OCI-LY7 (cell line): ENCODE results near the gene GPR15. TPM values are rescaled to one million over a fixed set of nuclear protein-coding genes. Genes with fewer than 3 reads are reported as not detected.

ENCODE experiments used
- BruUV-seq: library from RNA; stranded (reverse); fragments of 400-500 nt; replicated peaks from 2 replicates; lab custom pipeline; 2021; lab: Mats Ljungman, UMichigan
- CTCF ChIA-PET: fragments of 300-600 bp; sonication (Branson Sonifier 250); formaldehyde crosslinking; loops from one replicate; lab custom pipeline; 2022; ENCODE audit warnings: antibody characterized with exemption; ENCODE audit not compliant: unreplicated experiment; lab: Charles Lee
- POLR2A ChIA-PET: fragments of 300-600 bp; sonication (Branson Sonifier 250); formaldehyde crosslinking; loops from one replicate; lab custom pipeline; 2022; ENCODE audit warnings: antibody characterized with exemption; lab: Charles Lee
- DNase-seq: peaks from one replicate; pipeline ENCODE4 v3.0.0-alpha.2; 2015; ENCODE audit warnings: low spot score
- H2AFZ ChIP-seq: fragments of 200-600 bp; sonication (generic), shearing (Covaris generic); 2 replicates; pipeline ENCODE4 v1.6.1; 2014; ENCODE audit warnings: mild to moderate bottlenecking, antibody characterized with exemption, low read length, moderate library complexity
- H3K27ac ChIP-seq: fragments of 200-600 bp; sonication (generic); 2 replicates; pipeline ENCODE4 v1.5.1; 2014; ENCODE audit warnings: mixed run types, low read depth, mild to moderate bottlenecking, moderate library complexity, low read length, inconsistent platforms; ENCODE audit not compliant: poor library complexity, severe bottlenecking
- H3K36me3 ChIP-seq: fragments of 200-600 bp; sonication (generic); 2 replicates; pipeline ENCODE4 v1.6.1; 2014; ENCODE audit warnings: mild to moderate bottlenecking, antibody characterized with exemption, low read length, moderate library complexity, mixed read lengths; ENCODE audit not compliant: insufficient read depth
- H3K4me1 ChIP-seq: fragments of 200-600 bp; sonication (generic); 2 replicates; pipeline ENCODE4 v1.5.1; 2014; ENCODE audit warnings: mild to moderate bottlenecking, low read length; ENCODE audit not compliant: insufficient read depth, poor library complexity, severe bottlenecking
- H3K4me2 ChIP-seq: fragments of 200-600 bp; sonication (generic); 2 replicates; pipeline ENCODE4 v1.6.1; 2014; ENCODE audit warnings: mild to moderate bottlenecking, low read length
- H3K4me3 ChIP-seq: fragments of 200-600 bp; sonication (generic); 2 replicates; pipeline ENCODE4 v1.5.1; 2014; ENCODE audit warnings: mild to moderate bottlenecking, low read depth, low read length; ENCODE audit not compliant: poor library complexity, severe bottlenecking
- H3K79me2 ChIP-seq: fragments of 200-600 bp; sonication (generic); 2 replicates; pipeline ENCODE4 v1.6.1; 2016; ENCODE audit warnings: low read depth, mild to moderate bottlenecking, low read length, moderate library complexity, mixed read lengths; ENCODE audit not compliant: insufficient read depth
- H3K9me2 ChIP-seq: fragments of 200-600 bp; sonication (generic); 2 replicates; pipeline ENCODE4 v1.6.1; 2016; ENCODE audit warnings: mild to moderate bottlenecking, low read length, mixed read lengths; ENCODE audit not compliant: insufficient read depth
- H3K9me3 ChIP-seq: fragments of 200-600 bp; sonication (generic); 2 replicates; pipeline ENCODE4 v1.6.1; 2014; ENCODE audit warnings: mild to moderate bottlenecking, mixed run types, low read length, mixed read lengths
- H4K20me1 ChIP-seq: fragments of 200-600 bp; sonication (generic); 2 replicates; pipeline ENCODE4 v1.6.1; 2014; ENCODE audit warnings: mild to moderate bottlenecking, antibody characterized with exemption, low read length, moderate library complexity, mixed read lengths; ENCODE audit not compliant: insufficient read depth
- EZH2phosphoT487 ChIP-seq: fragments of 200-600 bp; sonication (generic); IDR thresholded peaks from 2 replicates; pipeline ENCODE4 v1.6.1; 2018; ENCODE audit warnings: low read depth, borderline replicate concordance, mild to moderate bottlenecking, mixed run types, antibody characterized with exemption, low read length, moderate library complexity, mixed read lengths
- intact Hi-C: fragments of 100-400 bp; cut with micrococcal nuclease; formaldehyde crosslinking; loops from one replicate; pipeline ENCODE4 v1.10.0; 2022; ENCODE audit not compliant: unreplicated experiment
- total RNA-seq, 2 experiments: library from RNA; depleted of rRNA in 1 of 2; stranded (reverse); fragments of >200 nt in 1 of 2; shearing (Covaris generic) in 1 of 2; gene quantifications; 2 replicates each; pipeline ENCODE4 v1.2.3, GENCODE V29; 2014 to 2022
- TF ChIP-seq, protein P1 (sequence below): fragments of 200-600 bp; sonication (generic); conservative IDR thresholded peaks from 2 replicates; pipeline ENCODE4 v1.5.1; 2014; ENCODE audit warnings: mild to moderate bottlenecking, antibody characterized with exemption, low read length, moderate library complexity, mixed read lengths

Gene GPR15
- total RNA-seq, 2 experiments from 2014 or later: 29.8 to 32.0 TPM

- intact Hi-C loops: no loop called here
- no peak for DNase-seq
- POLR2A ChIA-PET: interaction anchor here (0.5 to 19.7 kb wide), 14 partner anchors 8 to 285 kb away, joined by 3 to 296 read pairs (median 4); partner anchors contain the start of gene GPR15
- CTCF ChIA-PET: interaction anchor here (2.3 kb wide), 1 partner anchor 29 kb away, joined by 9 read pairs; no protein-coding TSS in a partner anchor
- peak overlapping the region; percentile 84; the same call in 1 of the 2 replicates for H2AFZ ChIP-seq
- BruUV-seq: no TSS peak
- no peaks in the 10 kb centered on the region for H3K9me3 ChIP-seq
- H4K20me1 ChIP-seq: no peaks in the 10 kb centered on the region
- H3K4me2 ChIP-seq: peak overlapping the region; percentile 61
- no peaks in the 10 kb centered on the region for H3K9me2 ChIP-seq
- H3K4me3 ChIP-seq: no peak overlapping the region
- TF ChIP-seq, protein P1, sequence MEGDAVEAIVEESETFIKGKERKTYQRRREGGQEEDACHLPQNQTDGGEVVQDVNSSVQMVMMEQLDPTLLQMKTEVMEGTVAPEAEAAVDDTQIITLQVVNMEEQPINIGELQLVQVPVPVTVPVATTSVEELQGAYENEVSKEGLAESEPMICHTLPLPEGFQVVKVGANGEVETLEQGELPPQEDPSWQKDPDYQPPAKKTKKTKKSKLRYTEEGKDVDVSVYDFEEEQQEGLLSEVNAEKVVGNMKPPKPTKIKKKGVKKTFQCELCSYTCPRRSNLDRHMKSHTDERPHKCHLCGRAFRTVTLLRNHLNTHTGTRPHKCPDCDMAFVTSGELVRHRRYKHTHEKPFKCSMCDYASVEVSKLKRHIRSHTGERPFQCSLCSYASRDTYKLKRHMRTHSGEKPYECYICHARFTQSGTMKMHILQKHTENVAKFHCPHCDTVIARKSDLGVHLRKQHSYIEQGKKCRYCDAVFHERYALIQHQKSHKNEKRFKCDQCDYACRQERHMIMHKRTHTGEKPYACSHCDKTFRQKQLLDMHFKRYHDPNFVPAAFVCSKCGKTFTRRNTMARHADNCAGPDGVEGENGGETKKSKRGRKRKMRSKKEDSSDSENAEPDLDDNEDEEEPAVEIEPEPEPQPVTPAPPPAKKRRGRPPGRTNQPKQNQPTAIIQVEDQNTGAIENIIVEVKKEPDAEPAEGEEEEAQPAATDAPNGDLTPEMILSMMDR: no peak
- no peak for TF ChIP-seq EZH2phosphoT487
- peak overlapping the region; percentile 86 for H3K27ac ChIP-seq
- H3K36me3 ChIP-seq: no peaks in the 10 kb centered on the region
- peaks cover 62% of the 10 kb centered on the region for H3K4me1 ChIP-seq
- H3K79me2 ChIP-seq: no peaks in the 10 kb centered on the region
Measured at GRCh38 chr3:98565843-98566242, 34.1 kb downstream of the GPR15 start.

- H3K36me3 ChIP-seq: no peaks in the 10 kb centered on the region
- TF ChIP-seq, protein P1: no peak
- no peak for TF ChIP-seq EZH2phosphoT487
- ChIA-PET POLR2A (interaction anchor here (0.6 to 19.7 kb wide), 2 partner anchors 21 to 33 kb away, joined by 4 to 296 read pairs; partner anchors contain the start of gene GPR15), CTCF (no interaction called here)
- no peak overlapping the region for H3K27ac ChIP-seq
- no peak overlapping the region for H3K4me3 ChIP-seq
- BruUV-seq: no TSS peak
- 0 out of 2 replicates have a peak overlapping the region, but pooled peaks have one; percentile 8 for H3K4me2 ChIP-seq
- H3K9me2 ChIP-seq: no peaks in the 10 kb centered on the region
- no peaks in the 10 kb centered on the region for H4K20me1 ChIP-seq
- H3K9me3 ChIP-seq: no peaks in the 10 kb centered on the region
- no peak for DNase-seq
- H3K79me2 ChIP-seq: no peaks in the 10 kb centered on the region
- peak overlapping the region; percentile 80; the same call in 1 of the 2 replicates for H2AFZ ChIP-seq
- intact Hi-C loops: no loop called here
- peaks cover 52% of the 10 kb centered on the region for H3K4me1 ChIP-seq
Measured at GRCh38 chr3:98567666-98568270, 36.0 kb downstream of the GPR15 start.

GRCh38 chr3:98568402-98568801 lies 36.6 kb downstream of the GPR15 start:
- peaks cover 52% of the 10 kb centered on the region for H3K4me1 ChIP-seq
- POLR2A ChIA-PET: interaction anchor here (0.6 kb wide), 1 partner anchor 21 kb away, joined by 4 read pairs; no protein-coding TSS in a partner anchor
- H3K9me2 ChIP-seq: no peaks in the 10 kb centered on the region
- H3K36me3 ChIP-seq: no peaks in the 10 kb centered on the region
- no peak overlapping the region for H3K4me3 ChIP-seq
- BruUV-seq: no TSS peak
- no peak overlapping the region for H3K4me2 ChIP-seq
- DNase-seq: no peak
- CTCF ChIA-PET: no interaction called here
- TF ChIP-seq, protein P1: no peak
- TF ChIP-seq EZH2phosphoT487: no peak
- H2AFZ ChIP-seq: peak overlapping the region; percentile 80; the same call in 1 of the 2 replicates
- H4K20me1 ChIP-seq: no peaks in the 10 kb centered on the region
- no peaks in the 10 kb centered on the region for H3K9me3 ChIP-seq
- H3K79me2 ChIP-seq: no peaks in the 10 kb centered on the region
- intact Hi-C loops: no loop called here
- H3K27ac ChIP-seq: no peak overlapping the region
